CD4-positive, alpha-beta T cell treated with Interleukin-15 for 4 hours (primary cell): ENCODE measurements around the gene ARHGEF28.

Experiments
- DNase-seq: peaks from one replicate; pipeline ENCODE4 v3.0.0-alpha.2; 2020; ENCODE audit warnings: low spot score

ARHGEF28 gene

GRCh38 chr5:73906277-73906676 lies 280.3 kb downstream of the ARHGEF28 start:
- DNase-seq = no peak

DNA sequence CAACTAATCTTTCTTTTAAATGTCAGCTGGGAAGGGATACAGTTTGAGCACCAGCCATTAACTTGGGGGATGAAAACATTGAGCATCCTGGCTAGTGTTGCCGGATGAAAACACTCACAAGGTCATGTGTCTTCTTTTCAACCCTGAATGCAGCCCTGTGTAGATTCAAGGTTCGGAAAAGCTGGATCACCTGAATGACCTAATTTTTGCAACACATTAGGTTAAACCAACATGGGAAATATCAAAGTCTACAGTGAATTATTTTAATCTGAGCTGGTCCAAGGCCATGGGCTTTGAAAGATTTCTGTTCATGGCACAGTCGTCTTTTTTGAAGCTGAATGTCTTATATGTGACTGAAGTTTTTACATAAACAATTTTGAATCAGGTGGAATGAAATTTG lies 281.2 kb downstream of the ARHGEF28 start:
- DNase-seq = no peak

DNA sequence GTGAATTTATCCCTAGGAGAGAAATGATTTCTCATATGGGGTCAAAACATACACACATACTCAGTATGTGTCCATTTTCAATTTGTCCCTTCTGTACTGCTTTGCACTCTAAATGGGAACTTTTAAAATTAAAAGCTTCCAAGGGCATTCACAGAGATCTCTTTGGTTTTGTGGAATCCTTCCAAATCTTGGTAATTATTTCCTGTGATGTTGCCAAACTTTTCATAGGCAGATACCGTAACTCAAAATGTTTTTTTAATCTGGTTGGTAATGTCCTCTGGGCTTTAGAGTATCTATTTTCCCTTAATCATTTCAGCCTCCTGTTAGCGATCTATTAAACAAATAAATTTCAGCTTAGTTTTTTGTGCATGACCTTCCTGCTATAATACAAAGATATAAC lies 282.4 kb downstream of the ARHGEF28 start:
- DNase-seq = no peak

GRCh38 chr5:73908846-73909245 lies 282.9 kb downstream of the ARHGEF28 start:
- DNase-seq = no peak

GRCh38 chr5:73909474-73909873 lies 283.5 kb downstream of the ARHGEF28 start:
- DNase-seq = no peak

DNA sequence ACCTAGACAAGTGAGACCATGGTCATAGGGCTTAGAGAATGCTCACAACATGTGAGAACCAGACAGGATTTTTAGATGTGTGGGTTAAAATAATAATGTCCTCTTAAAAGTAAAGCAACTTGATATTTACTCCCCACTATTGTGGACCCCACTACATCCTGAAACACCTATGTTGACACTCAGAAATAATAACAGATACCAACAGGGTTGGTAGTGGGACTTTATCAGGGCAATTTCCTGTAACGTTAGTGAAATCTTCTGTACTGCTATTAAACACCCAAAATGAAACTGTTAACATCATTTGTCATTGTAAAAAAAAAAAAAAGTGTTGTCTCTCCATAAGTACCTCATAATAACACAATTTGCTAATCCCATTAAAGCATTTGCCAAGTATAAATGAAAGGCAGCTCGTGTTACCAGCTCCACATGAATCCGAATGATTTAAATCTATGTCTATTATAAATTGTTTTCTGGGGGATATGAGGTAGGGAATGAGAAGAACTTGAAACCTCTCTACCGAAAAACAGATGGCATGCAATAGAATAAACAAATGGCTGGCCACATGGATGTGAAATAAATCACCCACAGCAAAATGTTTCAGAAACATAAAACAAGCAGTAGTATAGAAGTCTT lies 285.9 kb downstream of the ARHGEF28 start:
- DNase-seq = no peak

DNA sequence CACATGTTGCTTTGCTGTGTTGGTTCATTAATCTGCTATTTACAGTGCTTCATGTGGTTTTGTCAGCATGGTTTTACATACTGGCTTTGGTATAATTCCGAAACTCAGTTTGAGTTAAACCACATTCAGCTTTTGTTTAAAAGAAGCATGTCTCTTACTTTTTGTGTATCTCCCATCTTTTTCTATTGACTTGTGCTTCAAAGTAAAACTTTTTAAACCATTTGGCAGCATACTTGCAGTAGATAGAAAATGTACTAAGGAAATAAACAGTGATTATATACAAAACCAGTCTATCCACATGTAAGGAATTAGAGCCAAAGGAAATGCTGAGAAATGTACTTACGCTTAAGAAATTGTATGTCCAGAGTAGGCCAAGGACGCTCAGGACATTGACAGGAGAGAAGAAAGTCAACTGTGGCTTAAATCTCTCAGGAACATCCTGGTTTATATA lies 286.9 kb downstream of the ARHGEF28 start:
- no peak for DNase-seq

GRCh38 chr5:73913971-73914370 lies 288.0 kb downstream of the ARHGEF28 start:
- DNase-seq = no peak

DNA sequence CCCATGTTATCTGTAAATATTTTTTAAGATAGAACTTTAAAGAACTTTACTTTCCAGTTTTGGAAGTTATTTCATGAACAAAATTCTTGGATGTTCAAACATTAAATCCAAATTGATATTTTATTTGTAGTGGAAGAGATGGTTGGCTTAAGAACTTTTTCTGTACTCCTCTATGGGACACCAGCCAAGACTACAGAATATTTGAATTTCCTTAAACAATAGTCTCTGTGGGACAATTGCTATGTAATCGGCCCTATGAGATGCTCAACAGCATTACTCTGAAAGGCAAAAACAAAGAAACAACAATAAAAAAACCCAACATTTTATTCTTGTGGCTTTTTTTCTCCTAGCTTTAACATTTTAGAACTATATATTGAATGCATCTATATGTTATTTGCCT lies 289.3 kb downstream of the ARHGEF28 start:
- DNase-seq = no peak

GRCh38 chr5:73917433-73917832 lies 291.4 kb downstream of the ARHGEF28 start:
- no peak for DNase-seq

- DNase-seq = no peak
These were observed 291.9 kb downstream of the ARHGEF28 start for GRCh38 chr5:73917891-73918290.

GRCh38 chr5:73918791-73919221 lies 292.8 kb downstream of the ARHGEF28 start:
- DNase-seq = no peak

- no peak for DNase-seq
These were observed 295.7 kb downstream of the ARHGEF28 start for GRCh38 chr5:73921741-73922140.

- no peak for DNase-seq
These were observed 296.2 kb downstream of the ARHGEF28 start for GRCh38 chr5:73922224-73922623.

DNA sequence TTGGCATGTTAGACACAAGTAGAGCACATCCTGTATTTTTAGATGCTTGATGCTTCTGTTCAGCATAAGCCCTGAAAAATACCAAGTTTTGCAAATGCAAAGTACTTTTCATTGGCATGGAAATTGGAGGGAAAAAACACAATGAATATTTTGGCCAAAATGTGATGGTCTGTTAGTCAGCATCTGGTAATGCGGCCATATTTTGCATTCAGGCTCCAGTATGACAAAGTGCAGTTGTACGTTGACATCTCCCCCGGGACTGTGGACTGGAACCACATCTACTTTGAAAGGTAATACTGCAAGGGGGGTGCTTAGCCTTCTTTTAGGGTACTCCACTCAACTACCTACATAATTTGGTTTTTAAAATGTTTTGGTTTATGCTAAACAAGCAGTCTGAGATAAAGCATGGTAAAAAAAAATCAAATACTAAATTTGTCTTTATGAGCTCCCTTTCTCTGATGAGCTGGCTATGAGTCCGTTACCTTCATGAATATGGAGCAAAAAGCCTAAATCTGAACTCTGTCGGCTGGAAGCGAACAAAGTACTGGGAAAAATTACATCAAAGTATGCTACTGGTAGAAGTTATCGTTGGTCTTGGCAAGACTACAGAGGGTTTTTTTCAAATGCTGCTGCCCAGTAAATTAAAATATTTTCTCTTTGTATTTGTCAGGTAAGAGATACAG lies 297.0 kb downstream of the ARHGEF28 start:
- DNase-seq = no peak

DNA sequence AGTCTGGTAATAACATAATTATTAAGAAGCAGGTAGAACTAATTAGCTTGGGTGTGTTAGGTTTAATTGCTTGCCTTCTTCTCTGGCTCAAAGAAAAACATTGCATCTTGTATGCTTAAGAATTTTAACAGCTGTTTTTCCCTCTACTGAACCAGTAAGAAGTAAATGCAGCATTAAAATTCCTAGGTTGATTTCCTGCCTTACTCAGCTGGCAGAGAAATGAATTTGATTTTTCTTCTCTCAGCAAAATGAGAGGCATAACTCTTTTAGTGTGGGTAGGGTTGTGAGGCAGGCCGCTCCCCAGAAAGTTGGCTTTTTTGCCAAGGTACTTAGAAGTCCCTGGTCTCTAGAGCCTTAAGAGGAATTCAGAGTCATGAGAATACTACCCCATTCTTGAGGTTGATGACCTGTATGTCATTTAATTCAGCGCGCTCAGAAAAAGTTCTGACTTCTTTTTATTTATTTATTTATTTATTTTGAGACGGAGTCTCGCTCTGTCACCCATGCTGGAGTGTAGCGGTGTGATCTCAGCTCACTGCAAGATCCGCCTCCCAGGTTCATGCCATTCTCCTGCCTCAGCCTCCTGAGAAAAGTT lies 302.6 kb downstream of the ARHGEF28 start:
- no peak for DNase-seq

GRCh38 chr5:73935719-73936118 lies 309.7 kb downstream of the ARHGEF28 start:
- DNase-seq = no peak

- no peak for DNase-seq
These were observed 312.4 kb downstream of the ARHGEF28 start for GRCh38 chr5:73938280-73938937.

GRCh38 chr5:73938938-73939320 lies 312.9 kb downstream of the ARHGEF28 start:
- no peak for DNase-seq

DNA sequence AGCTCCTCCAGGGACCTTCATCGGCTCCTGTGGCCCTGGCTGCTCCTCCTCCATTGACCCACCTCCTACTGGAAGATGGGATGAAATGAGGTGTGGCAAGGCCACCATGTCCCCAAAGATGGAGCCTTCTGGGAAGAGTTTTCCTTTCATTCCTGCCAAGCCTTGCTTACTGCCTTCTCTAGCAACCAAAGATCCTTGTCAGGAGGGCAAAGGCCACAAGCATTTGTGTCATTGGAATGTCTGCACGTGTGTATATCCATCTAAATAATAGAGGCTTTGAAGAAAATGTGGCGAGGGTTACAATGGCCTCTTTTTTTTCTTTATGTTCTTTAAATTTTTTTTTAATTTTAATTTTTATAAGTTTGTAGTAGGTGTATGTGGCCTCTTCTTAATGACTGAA lies 313.6 kb downstream of the ARHGEF28 start:
- DNase-seq = no peak

DNA sequence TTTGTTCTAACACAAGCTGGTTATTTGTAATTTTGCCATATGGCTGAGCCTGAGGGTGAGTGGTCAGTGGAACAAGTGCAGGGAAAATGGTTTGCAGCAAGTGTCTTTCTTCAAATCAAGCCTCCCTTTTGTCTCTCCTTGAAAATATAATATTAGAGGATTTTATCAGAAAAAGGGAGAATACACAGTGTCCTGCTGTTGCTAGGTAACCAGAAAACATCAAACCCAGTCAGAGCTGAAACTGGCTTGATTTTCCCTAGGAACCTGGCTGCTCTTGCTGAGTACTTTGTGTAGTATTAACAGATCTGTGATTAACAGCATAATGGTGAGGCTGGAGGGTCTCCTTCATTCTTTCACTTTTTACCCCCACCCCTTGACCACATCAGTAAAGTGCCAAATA lies 314.0 kb downstream of the ARHGEF28 start:
- DNase-seq = no peak

- DNase-seq = no peak
These were observed 314.8 kb downstream of the ARHGEF28 start for GRCh38 chr5:73940801-73941200.

DNA sequence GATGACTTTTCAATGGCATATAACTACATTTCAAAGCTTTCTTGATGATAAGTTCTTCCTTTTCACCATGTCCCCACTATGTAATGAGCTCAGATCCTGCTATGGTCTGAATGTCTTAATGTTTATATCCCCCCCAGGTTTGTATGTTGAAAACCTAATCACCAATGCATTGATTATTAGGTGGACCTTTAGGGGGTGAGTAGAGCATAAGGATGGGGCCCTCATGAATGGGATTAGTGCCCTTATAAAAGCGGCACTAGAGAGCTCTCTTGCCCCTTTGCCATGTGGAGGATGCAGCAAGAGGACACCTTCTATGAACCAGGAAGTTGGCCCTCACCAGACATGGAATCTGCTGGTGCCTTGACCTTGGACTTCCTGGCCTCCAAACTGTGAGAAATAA lies 316.8 kb downstream of the ARHGEF28 start:
- DNase-seq = no peak
